Testis (tissue), 2 donors: ENCODE measurements around the gene C10orf53.

ENCODE experiments used
- CTCF ChIP-seq, 3 experiments: fragments of 450-650 bp in 2 of 3; fragments of 200-600 bp in 1 of 3; sonication (generic) in 1 of 3; IDR thresholded peaks; one replicate each; pipeline ENCODE4 v1.5.1; 2016 to 2019; ENCODE audit warnings: antibody characterized with exemption in 3 of 3, mild to moderate bottlenecking in 2 of 3, moderate library complexity in 1 of 3
- POLR2A ChIP-seq: fragments of 450-650 bp; IDR thresholded peaks from one replicate; pipeline ENCODE4 v1.6.1; 2017; ENCODE audit warnings: antibody characterized with exemption, mild to moderate bottlenecking, moderate library complexity

DNA sequence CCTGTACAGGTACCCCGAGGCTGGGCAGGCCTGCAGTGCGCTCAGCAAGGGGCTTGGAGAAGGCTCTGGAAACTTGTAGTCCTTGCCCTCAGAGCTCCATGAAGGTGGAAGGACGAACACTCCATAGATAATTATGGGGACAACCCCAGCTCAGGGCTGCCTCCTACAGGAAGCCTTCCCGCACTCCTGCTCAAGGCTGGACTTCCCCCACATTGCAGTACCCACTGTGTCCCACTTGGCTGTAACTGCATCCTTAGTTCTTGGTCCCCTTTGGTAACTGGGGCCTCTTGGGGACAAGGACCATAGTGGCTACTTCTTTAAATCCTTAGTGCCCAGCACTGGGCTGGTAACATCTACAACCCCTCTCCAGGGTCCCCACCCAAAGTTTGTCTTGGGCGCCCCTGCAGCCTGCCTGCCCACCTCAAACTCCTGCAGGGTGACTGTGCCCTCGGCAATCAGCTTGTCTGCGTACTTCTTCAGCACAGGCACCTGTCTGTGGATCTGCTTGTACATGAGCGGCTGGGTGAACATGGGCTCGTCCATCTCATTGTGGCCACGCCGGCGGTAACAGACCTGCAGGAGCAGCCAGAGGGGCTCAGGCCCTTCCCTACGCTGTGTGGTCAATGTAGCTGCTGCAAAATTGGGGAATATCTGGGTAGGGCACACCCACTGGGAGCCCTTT, 65.6 kb downstream of the C10orf53 start:
- TF ChIP-seq CTCF (IDR thresholded peaks at IDR 0.05): no peak
- TF ChIP-seq POLR2A: no peak
